GM12878 (cell line): ENCODE data around the gene GID4.

Experiments used
- KDM1A ChIP-seq: fragments of 200-600 bp; sonication (generic); IDR thresholded peaks from 2 replicates; pipeline ENCODE4 v1.6.1; 2016; ENCODE audit warnings: borderline replicate concordance
- MYC ChIP-seq: IDR thresholded peaks from 2 replicates; pipeline ENCODE4 v1.6.1; 2011; ENCODE audit warnings: mild to moderate bottlenecking, low read length, moderate library complexity, inconsistent platforms; ENCODE audit not compliant: insufficient read depth, insufficient replicate concordance, insufficient read length, severe bottlenecking
- RFX5 ChIP-seq: IDR thresholded peaks from 2 replicates; pipeline ENCODE4 v1.6.1; 2011; ENCODE audit warnings: low read depth, low read length, improper control_type of control experiment
- TF ChIP-seq, protein P1 (sequence below), 3 experiments: IDR thresholded peaks in 2 of 3; conservative IDR thresholded peaks in 1 of 3; 2 replicates each; pipeline ENCODE4 v1.5.1; 2011; ENCODE audit warnings: low read depth in 3 of 3, low read length in 3 of 3, mild to moderate bottlenecking in 3 of 3, control low read depth in 2 of 3, moderate library complexity in 2 of 3, inconsistent platforms in 1 of 3, mixed read lengths in 1 of 3; ENCODE audit not compliant: control insufficient read depth in 2 of 3, insufficient read depth in 1 of 3; ENCODE audit errors: extremely low read depth in 1 of 3
- TF ChIP-seq, protein P2 (sequence below): fragments of 450-650 bp; conservative IDR thresholded peaks from 2 replicates; pipeline ENCODE4 v1.6.1; 2017; ENCODE audit warnings: mild to moderate bottlenecking, moderate library complexity
- TF ChIP-seq, protein P3 (sequence below): IDR thresholded peaks from 2 replicates; pipeline ENCODE4 v1.6.1; 2012; ENCODE audit warnings: low read length, inconsistent platforms

DNA sequence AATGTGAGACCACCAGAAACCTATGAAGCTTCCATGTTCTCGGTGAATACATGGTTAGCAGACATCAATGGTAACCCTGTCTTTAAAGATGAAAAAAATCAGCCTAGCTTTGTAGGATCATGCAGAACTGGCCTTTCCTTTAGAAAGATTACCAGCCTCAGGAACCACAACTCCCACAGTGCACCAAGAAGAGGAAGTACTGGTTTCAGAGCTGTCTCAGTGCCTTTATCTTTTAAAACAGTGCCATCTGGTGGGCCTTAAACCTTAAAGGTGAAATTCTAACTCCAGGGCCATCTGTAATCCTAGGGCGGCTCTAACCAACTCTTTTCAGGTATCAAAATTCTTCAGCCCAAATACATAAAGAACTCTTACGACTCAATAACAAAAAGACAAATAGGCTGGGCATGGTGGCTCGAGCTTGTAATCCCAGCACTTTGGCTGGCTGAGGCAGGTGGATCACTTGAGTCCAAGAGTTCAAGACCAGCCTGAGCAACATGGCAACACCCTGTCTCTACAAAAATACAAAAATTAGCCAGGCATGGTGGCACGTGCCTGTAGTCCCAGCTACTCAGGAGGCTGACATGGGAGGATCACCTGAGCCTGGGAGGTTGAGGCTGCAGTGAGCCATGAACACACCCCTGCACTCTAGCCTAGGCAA, 5.6 kb upstream of the GID4 start:
- TF ChIP-seq, protein P1, sequence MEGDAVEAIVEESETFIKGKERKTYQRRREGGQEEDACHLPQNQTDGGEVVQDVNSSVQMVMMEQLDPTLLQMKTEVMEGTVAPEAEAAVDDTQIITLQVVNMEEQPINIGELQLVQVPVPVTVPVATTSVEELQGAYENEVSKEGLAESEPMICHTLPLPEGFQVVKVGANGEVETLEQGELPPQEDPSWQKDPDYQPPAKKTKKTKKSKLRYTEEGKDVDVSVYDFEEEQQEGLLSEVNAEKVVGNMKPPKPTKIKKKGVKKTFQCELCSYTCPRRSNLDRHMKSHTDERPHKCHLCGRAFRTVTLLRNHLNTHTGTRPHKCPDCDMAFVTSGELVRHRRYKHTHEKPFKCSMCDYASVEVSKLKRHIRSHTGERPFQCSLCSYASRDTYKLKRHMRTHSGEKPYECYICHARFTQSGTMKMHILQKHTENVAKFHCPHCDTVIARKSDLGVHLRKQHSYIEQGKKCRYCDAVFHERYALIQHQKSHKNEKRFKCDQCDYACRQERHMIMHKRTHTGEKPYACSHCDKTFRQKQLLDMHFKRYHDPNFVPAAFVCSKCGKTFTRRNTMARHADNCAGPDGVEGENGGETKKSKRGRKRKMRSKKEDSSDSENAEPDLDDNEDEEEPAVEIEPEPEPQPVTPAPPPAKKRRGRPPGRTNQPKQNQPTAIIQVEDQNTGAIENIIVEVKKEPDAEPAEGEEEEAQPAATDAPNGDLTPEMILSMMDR (IDR thresholded peaks at IDR 0.05 in 2 of 3, conservative IDR thresholded peaks at IDR 0.05 in 1 of 3; ENCODE audit: control insufficient read depth in 2 of 3, extremely low read depth in 1 of 3, insufficient read depth in 1 of 3, low read depth in 3 of 3, low read length in 3 of 3) = peak; percentile 35 to 92 (median 62); a peak in 5 of 6 replicates
- TF ChIP-seq, protein P2, sequence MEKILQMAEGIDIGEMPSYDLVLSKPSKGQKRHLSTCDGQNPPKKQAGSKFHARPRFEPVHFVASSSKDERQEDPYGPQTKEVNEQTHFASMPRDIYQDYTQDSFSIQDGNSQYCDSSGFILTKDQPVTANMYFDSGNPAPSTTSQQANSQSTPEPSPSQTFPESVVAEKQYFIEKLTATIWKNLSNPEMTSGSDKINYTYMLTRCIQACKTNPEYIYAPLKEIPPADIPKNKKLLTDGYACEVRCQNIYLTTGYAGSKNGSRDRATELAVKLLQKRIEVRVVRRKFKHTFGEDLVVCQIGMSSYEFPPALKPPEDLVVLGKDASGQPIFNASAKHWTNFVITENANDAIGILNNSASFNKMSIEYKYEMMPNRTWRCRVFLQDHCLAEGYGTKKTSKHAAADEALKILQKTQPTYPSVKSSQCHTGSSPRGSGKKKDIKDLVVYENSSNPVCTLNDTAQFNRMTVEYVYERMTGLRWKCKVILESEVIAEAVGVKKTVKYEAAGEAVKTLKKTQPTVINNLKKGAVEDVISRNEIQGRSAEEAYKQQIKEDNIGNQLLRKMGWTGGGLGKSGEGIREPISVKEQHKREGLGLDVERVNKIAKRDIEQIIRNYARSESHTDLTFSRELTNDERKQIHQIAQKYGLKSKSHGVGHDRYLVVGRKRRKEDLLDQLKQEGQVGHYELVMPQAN = no peak
- TF ChIP-seq, protein P3, sequence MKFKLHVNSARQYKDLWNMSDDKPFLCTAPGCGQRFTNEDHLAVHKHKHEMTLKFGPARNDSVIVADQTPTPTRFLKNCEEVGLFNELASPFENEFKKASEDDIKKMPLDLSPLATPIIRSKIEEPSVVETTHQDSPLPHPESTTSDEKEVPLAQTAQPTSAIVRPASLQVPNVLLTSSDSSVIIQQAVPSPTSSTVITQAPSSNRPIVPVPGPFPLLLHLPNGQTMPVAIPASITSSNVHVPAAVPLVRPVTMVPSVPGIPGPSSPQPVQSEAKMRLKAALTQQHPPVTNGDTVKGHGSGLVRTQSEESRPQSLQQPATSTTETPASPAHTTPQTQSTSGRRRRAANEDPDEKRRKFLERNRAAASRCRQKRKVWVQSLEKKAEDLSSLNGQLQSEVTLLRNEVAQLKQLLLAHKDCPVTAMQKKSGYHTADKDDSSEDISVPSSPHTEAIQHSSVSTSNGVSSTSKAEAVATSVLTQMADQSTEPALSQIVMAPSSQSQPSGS = no peak
- TF ChIP-seq KDM1A = no peak
- no peak for TF ChIP-seq MYC
- no peak for TF ChIP-seq RFX5
